Erythroblast (primary cell): ENCODE measurements around the gene VCAM1.
"Not testable (repeated sequence)": the region's sequence is repeated elsewhere in the genome, so short reads cannot be mapped to it uniquely, and the experiment has no call there.

Experiments
- DNase-seq, 2 experiments: peaks; one replicate each; lab custom pipeline; 2025; lab: John Stamatoyannopoulos, UW
- GATA1 ChIP-seq: IDR thresholded peaks from 2 replicates; pipeline ENCODE4 v1.6.1; 2011; ENCODE audit warnings: low read depth, mild to moderate bottlenecking, control low read depth, low read length, moderate library complexity
- POLR2A ChIP-seq: IDR thresholded peaks from 2 replicates; pipeline ENCODE4 v1.6.1; 2011; ENCODE audit warnings: mild to moderate bottlenecking, low read length

VCAM1 gene, protein sequence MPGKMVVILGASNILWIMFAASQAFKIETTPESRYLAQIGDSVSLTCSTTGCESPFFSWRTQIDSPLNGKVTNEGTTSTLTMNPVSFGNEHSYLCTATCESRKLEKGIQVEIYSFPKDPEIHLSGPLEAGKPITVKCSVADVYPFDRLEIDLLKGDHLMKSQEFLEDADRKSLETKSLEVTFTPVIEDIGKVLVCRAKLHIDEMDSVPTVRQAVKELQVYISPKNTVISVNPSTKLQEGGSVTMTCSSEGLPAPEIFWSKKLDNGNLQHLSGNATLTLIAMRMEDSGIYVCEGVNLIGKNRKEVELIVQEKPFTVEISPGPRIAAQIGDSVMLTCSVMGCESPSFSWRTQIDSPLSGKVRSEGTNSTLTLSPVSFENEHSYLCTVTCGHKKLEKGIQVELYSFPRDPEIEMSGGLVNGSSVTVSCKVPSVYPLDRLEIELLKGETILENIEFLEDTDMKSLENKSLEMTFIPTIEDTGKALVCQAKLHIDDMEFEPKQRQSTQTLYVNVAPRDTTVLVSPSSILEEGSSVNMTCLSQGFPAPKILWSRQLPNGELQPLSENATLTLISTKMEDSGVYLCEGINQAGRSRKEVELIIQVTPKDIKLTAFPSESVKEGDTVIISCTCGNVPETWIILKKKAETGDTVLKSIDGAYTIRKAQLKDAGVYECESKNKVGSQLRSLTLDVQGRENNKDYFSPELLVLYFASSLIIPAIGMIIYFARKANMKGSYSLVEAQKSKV

DNA sequence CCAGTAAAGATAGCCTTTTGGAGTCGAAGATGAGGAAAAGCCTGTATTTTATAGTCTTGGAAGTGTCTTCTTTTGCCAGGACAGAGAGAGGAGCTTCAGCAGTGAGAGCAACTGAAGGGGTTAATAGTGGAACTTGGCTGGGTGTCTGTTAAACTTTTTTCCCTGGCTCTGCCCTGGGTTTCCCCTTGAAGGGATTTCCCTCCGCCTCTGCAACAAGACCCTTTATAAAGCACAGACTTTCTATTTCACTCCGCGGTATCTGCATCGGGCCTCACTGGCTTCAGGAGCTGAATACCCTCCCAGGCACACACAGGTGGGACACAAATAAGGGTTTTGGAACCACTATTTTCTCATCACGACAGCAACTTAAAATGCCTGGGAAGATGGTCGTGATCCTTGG, at the start of gene VCAM1:
Gene VCAM1, plus strand, starts transcription at position 253 of the 400 bp plus-strand sequence. Its CDS starts 119 bp downstream, at position 372.
- DNase-seq = no peak
- TF ChIP-seq GATA1 = no peak
- TF ChIP-seq POLR2A = no peak

DNA sequence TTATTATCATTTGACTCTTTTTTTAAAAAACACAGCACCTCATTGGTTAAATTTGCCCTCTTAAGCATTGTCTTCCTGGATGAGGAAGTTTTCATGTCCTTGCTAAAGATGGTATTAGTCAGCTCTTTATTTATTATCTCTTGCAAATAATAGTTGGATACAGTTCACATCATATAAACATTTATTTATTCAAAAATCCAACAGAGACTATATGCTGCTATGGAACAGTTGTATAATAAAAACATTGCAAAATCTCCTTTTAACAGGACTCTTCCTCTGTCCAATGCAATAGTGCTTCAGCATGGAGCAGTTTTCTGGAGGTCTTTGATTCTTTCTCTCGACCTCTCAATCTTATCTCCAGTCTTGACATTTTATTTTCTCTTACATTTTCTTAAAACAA, 49.5 kb upstream of the VCAM1 start:
- TF ChIP-seq POLR2A (no peak), GATA1 (no peak)
- no peak for DNase-seq

DNA sequence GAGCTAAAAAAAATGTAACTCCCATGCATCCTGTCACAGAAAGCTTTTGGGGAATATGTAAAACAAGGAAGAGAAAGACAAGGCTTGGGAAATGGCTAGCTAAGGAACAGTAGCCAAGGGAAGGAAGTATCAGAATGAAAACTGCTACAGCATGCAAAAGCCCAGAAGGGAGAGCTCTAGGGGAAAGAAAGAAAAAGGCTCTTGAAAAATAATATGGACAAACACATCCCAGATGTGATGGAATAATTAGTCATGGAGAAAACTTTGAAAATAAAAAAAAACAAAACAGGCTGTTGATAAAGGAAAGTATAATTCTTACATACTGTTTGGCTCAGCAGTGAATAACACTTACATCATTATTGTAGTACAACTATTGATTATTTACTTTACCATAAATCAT, 47.9 kb upstream of the VCAM1 start:
- DNase-seq = no peak
- no peak for TF ChIP-seq POLR2A
- TF ChIP-seq GATA1 = no peak

DNA sequence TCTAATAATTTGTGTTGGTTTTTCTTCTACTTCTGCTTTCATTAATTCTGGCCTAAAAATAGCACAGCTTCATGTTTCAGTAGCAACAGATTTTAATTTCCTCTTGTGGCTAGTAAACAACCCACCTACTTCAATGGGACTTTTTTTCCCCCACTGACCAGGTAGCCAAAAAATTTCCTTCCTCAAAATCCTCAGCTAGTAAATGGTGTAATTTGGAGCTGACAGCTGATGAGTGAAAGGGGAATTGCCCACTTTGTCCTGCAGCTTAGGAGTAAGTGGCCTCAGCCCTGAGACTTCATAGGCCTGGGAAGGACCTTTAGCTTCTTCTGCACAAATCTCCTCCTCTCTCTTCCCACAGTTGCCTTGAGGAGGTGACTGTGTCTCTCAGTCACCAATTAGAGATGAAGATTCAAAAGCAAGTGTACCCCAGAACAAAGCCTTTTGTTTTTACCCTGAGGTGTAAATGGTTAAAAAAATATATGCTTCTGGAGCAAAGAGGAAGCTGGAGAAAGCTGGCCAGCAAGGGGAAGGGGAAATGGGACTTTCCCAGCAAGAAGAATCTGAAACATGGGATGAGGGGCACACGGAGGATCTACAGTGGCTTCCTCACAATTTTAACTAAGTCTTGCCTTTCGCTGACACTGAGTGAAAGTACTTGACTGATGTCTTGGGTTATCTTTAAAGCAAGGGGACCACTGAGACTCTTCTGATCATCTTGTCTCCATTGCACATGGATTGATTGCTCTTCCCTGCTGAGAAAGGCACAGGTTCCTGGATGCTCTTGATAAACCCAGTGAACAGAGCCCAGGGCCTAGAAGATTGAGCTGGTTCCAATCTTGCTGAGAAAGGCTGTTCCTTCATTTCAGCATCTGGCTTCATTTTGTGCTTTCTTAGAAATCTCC, 35.8 kb upstream of the VCAM1 start:
- TF ChIP-seq POLR2A = no peak
- TF ChIP-seq GATA1 = no peak
- DNase-seq = no peak

DNA sequence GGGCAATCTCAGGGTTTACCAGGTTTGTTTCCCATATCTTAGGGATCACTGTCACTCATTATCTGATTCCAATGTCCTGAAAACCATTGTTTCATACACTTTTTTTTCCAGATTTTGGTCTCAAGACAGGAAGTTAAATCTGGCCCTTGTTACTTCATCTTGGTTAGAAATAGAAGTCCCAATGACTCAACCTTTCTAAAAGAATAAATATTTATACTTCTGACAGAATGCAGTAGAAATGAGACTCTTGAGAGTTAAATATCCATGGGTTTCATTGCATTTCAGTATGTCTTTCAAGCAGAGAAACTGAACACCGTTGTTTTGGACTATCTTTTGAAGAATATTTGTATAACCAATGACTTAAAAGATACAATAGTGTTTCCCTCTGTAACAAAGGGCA, 19.8 kb upstream of the VCAM1 start:
- DNase-seq = no peak
- TF ChIP-seq GATA1 = no peak
- no peak for TF ChIP-seq POLR2A

DNA sequence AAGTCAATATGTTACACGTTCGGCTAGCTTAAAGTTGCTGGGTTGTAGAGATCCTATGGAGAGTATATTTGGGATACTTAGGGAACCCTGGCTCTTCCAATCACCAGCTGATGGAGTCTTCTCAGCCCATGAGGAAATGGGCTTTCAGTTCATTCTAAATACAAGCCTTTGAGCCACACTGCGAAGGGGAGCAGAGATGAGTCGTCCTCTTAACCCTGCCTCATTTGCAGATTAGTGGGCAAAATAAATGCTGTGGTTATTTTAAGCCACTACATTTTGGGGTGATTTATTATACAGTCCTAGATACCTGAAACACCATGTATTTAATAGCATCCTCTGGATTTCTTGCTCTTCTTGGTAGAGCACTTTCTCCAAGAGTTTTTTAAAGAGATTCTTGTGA, 19.0 kb upstream of the VCAM1 start:
- no peak for DNase-seq
- TF ChIP-seq POLR2A (no peak), GATA1 (no peak)

DNA sequence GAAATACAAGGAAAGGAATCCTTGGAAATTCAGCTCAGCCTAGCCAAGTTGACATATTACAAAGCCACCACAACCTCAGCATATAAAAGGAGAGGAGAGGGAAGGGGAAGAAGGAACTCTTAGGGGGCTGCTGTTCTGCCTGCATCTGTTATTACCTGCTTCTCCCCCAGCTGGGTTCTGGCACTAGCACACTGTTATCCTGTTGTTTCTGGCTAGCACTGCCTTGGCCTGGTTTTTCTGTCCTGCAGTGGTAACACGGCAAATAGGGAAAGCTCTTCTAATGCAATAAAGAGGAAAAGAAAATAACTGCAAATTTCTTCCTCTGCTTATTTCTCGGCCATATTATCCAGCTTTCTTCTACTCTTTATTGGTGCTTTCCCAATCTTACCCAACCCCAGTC, 16.5 kb upstream of the VCAM1 start:
- no peak for DNase-seq
- TF ChIP-seq GATA1 (no peak), POLR2A (no peak)

DNA sequence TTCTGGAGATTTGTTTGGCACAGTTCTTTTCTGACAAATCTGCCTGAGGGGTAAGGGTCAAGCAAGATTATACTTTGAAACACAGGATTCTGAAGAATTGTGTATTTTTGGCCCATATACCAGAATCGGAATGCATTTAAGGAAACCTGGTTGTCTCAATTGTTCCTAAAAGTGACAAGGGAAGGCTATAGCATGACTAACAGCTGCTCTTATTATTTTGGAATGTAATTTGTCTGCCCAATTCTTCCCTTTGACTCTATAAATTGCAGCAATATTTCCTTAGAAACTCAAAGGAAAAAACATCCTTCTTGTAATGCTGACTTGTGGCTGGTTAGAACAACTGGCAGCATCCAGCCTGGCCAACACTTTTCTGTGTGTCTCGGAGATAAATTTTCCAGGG, 15.8 kb upstream of the VCAM1 start:
- no peak for DNase-seq
- no peak for TF ChIP-seq GATA1
- TF ChIP-seq POLR2A = no peak

DNA sequence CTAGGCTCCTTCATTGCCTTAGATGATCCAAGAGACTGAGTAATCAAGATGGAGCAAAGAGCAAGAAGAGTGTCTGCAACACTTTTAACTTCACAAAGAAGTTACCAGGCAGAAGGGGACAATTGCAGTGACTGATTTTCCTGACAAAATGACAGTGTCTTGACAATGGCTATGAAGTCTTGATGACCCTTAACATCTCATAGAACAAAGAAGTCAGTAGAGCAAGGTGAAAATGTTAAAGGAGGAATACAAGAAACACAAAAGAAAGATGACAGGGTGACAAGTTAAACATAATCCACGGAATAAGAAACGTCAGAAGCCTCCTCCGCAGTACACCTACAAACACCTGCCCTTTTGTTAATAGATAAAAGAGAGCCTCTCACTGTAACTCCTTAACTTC, 15.1 kb upstream of the VCAM1 start:
- TF ChIP-seq GATA1 (no peak), POLR2A (no peak)
- DNase-seq = no peak

DNA sequence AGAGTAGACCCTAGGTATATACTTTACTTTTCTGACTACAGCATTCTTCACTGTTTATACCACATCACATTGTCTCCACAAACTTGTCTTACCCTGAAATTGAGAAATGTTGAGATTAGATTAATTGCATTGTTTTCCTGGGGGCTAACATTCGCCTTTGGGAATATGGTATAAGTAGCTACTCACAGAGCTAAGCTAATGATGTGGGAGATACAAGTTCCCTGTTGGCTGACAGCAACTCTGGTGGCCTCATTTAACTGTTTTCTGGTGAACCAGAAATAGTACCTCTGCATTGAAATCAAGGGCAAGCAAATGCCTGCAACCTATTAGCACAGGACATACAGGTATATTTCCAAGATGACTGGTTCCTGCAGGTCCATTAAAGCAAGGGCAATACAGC, 13.2 kb upstream of the VCAM1 start:
- no peak for TF ChIP-seq GATA1
- no peak for TF ChIP-seq POLR2A
- DNase-seq = no peak

DNA sequence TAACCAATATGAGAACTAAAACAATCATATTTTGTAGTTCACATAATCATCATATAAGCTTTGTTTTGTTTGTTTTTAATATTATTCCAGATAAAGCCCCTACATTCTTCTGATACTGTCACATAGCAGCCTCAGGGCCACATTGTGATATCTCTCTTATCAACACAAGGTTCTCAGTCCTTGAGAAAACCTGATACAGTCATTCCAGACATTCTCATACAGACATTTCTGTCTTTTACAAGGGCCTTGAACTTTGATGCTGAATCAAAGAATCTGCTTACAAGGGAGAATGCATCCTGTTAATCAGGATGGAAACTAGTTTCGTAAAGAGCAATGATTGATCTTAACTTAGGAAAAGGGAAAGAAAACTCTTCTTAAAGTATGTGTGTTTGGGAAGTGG, 12.7 kb upstream of the VCAM1 start:
- no peak for TF ChIP-seq POLR2A
- TF ChIP-seq GATA1 = no peak
- DNase-seq = no peak

DNA sequence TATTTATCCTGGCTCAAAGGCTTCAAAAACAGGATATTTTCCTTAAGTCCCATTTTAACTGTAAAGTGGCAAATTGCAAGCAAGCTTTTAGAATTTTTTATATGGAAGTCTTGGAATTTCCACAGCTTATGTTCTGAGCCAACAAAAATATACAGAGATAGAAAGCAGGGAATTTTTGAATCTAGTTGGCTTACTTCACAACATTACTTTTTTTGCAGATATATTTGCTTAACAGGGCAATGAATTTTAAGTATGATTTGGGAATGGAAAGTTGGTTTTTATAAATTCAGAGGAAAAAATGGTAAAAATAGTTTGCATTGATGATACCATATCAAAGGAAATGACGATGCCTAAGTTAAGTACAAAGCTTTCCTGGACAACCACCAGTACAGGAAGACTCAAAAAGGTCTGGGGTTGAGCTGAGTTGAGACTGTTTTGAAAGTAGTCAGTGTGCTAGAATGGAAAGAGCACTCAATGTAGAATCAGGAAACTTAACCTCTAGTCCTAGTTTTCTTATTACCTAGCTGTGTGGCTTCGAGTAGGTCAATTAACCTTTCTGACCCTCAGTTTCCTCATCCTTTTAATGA, 11.0 kb upstream of the VCAM1 start:
- TF ChIP-seq GATA1 (no peak), POLR2A (no peak)
- DNase-seq = no peak

DNA sequence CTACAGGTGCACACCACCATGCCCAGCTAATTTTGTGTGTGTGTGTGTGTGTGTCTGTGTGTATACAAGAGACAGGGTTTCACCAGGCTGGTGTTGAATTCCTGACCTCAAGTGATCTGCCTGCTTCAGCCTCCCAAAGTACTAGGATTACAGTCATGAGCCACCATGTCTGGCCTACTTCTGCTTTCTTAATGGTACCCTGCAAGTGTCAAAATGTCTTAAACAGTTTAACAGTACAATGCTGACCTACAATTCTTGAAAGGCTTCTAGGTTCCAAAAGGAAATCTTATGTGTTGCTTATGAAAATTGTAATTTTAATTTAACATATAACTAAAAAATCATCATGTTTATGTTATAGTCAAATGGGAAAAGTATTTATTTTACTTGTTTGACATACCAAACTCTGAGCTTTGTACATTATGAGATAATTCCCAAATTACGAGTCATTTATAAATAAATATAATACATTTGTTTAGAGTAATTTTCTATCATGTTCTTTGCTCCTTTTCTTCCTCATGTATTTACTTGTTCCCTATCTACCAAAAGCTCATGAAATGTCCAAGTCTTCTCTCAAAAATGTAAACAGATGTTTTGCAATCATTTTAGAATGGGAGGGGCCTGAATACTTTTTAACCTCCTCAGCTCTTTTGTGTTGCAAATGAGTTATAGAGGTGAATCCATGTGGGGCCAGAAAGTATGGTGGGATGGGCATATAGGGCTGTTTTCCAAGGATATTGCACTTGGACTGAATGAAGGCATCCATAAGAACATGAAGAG, 8.4 kb upstream of the VCAM1 start:
- no peak for DNase-seq
- TF ChIP-seq GATA1 = no peak
- TF ChIP-seq POLR2A = no peak

DNA sequence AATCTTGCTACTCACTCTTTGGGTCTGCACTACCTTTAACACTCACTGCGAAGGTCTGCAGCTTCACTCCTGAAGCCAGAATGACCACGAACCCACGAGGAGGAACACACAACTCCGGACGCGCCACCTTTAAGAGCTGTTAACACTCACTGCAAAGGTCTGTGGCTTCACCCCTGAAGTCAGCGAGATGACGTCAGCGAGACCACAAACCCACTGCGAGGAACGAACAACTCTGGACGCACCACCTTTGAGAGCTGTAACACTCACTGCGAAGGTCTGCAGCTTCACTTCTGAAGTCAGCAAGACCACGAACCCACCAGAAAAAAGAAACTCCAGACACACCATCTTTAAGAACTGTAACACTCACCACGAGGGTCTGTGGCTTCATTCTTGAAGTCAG, 6.5 kb upstream of the VCAM1 start:
- DNase-seq = not testable (repeated sequence)
